Stimulated activated CD4-positive, alpha-beta T cell treated with anti-CD3 and anti-CD28 coated beads, TNF-alpha, amount 100 ng/mL, for 24 hours (primary cell): Measurements from ENCODE around the gene BMS1.
"Not testable (repeated sequence)": the region's sequence is repeated elsewhere in the genome, so short reads cannot be mapped to it uniquely, and the experiment has no call there.

Source experiments
- DNase-seq, 3 experiments: peaks; one replicate each; pipeline ENCODE4 v3.0.0-alpha.2; 2020; ENCODE audit warnings: low read depth in 3 of 3

BMS1 gene

GRCh38 chr10:42782446-42783180, at the start of gene BMS1:
Gene BMS1 (plus strand): TSS chr10:42782795. CDS start chr10:42784395, 1,600 bp downstream.
- DNase-seq, result peak; percentile 80 to 86 (median 85)

- no peak for DNase-seq
Observed at GRCh38 chr10:42734536-42734935, 48.1 kb upstream of the BMS1 start.

GRCh38 chr10:42738679-42739078, 43.9 kb upstream of the BMS1 start:
- no peak for DNase-seq

GRCh38 chr10:42741536-42741935, 41.1 kb upstream of the BMS1 start:
- not testable (repeated sequence) for DNase-seq

GRCh38 chr10:42743697-42744096, 38.9 kb upstream of the BMS1 start:
- no peak for DNase-seq

GRCh38 chr10:42744134-42744701, 38.4 kb upstream of the BMS1 start:
- no peak for DNase-seq

- peak; percentile 47 to 78 (median 65) for DNase-seq
Observed at GRCh38 chr10:42753126-42753506, 29.5 kb upstream of the BMS1 start.

- no peak for DNase-seq
Observed at GRCh38 chr10:42753507-42754154, 29.0 kb upstream of the BMS1 start.

GRCh38 chr10:42754155-42755027, 28.2 kb upstream of the BMS1 start:
- peak in 1 of 3 experiments; percentile 13 for DNase-seq

- no peak for DNase-seq
Observed at GRCh38 chr10:42755028-42755451, 27.6 kb upstream of the BMS1 start.

- no peak for DNase-seq
Observed at GRCh38 chr10:42755556-42756093, 27.0 kb upstream of the BMS1 start.

GRCh38 chr10:42767906-42768305, 14.7 kb upstream of the BMS1 start:
- DNase-seq, result no peak

- no peak for DNase-seq
Observed at GRCh38 chr10:42768581-42769152, 13.9 kb upstream of the BMS1 start.

- no peak for DNase-seq
Observed at GRCh38 chr10:42769173-42769572, 13.4 kb upstream of the BMS1 start.

- no peak for DNase-seq
Observed at GRCh38 chr10:42769673-42770072, 12.9 kb upstream of the BMS1 start.

- no peak for DNase-seq
Observed at GRCh38 chr10:42776681-42777080, 5.9 kb upstream of the BMS1 start.

GRCh38 chr10:42780456-42780855, 2.1 kb upstream of the BMS1 start:
- DNase-seq, result no peak

GRCh38 chr10:42781893-42782445, 626 bp upstream of the BMS1 start:
- DNase-seq, result no peak

- DNase-seq, result peak in 1 of 3 experiments; percentile 20
Observed at GRCh38 chr10:42783181-42783549, 570 bp downstream of the BMS1 start.

- DNase-seq, result no peak
Observed at GRCh38 chr10:42785759-42786158, 3.2 kb downstream of the BMS1 start.

GRCh38 chr10:42790835-42791234, 8.2 kb downstream of the BMS1 start:
- no peak for DNase-seq
